NCI-H82 treated with DMSO at 0.1 percent for 48 hours (cell line): Measurements from ENCODE around the gene MINDY4.

Experiments used
- DNase-seq: peaks from one replicate; lab custom pipeline; 2025; ENCODE audit not compliant: unreplicated experiment; lab: John Stamatoyannopoulos, UW

MINDY4 gene

GRCh38 chr7:30851651-30852307, 80.6 kb downstream of the MINDY4 start:
- no peak for DNase-seq

GRCh38 chr7:30852308-30852684, 81.1 kb downstream of the MINDY4 start:
- no peak for DNase-seq

- no peak for DNase-seq
Observed at GRCh38 chr7:30852744-30853288, 81.6 kb downstream of the MINDY4 start.

DNA sequence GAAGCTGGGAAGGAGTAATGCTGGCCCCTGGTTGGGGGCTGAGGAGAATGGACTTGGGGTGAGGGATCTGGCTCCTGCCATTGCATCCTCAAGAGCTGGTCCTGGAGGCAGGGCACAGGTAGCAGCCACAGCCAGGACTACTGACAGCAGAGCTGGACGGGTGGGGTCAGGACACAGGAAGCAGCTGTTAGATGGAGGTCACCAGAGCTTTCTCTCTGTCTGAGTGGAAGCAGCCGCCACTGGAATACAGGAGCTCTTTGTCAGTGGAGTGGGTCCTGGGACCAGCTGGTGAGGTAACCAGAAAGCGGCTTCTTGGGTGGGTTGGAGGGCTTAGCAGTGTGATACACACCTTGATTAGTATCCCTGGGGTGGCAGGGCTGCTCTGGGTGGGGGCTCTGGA, 82.4 kb downstream of the MINDY4 start:
- no peak for DNase-seq

DNA sequence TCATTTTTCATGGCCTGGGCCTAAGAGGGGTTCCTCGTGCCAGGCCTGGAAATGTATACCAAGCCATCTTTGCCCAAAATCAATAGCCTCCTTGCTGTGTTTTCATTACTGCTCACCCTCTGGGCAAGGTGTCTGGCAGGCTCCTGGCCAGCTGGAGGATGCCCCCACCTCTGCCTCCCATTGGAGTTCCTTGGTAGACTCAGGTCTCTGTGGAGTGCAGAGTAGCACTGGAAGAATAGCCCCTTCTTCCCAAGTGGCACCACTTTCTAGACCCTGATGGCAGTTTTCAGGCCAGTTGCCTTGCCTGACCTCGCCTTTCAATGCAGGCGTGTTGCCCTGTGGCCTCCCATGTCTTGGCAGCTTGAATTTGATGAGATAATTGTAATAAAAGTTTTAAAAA, 84.7 kb downstream of the MINDY4 start:
- DNase-seq = no peak

- no peak for DNase-seq
Observed at GRCh38 chr7:30858576-30858975, 87.4 kb downstream of the MINDY4 start.

DNA sequence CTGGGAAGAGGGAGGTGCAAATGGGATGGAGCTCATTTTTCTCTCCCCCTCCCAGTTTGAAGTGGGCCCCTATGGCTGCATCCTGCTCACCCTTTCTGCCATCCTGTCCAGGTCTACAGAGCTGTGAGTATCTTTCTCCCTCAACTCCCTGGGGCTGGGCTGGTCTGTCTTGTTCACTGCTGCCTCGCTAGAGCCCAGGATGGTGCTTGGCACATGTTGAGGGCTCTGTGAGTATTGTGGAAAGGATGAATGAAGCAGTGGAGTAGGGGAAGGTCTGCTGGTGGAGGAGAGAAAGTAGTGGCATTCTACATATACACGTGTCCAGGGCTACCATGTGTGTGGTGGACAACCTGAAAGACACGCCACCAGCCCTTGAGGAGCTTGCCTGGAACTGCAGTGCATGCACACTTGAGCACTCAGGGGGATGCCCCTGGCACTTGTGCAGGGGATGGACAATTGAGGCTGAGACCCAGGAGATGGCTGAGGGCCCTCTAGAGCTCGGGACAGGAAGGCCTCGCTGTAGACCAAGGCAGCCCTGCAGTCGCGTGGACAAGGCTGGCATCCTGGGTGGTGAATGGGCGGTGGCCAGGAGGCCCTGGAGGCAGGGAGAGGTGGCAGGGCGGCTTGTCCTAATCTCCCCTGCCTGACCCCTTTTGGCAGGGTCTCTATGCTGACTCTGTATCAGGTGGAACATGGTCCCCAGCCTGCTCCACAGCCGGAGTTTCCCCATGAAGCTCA, 88.2 kb downstream of the MINDY4 start:
- no peak for DNase-seq

- no peak for DNase-seq
Observed at GRCh38 chr7:30859940-30860496, 88.8 kb downstream of the MINDY4 start.

DNA sequence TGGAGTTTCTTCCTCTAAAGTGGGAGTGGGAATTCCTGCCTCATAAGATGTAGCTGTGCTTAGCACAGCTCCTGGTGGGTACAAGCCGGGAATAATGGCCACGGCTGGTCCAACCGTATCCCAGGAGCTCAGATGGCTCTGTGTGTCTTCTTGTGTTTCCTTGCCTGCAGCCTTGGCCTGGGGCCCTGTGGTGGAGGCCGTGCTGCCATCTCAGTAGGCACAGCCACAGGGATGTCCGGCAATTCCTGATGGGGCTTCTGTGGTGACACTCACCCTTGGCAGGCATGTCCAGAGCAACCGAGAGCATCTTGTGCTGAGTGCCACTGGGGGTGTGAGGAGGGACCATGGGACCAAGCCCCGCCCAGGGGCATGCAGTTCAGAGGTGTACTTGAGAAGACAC, 90.4 kb downstream of the MINDY4 start:
- no peak for DNase-seq

- DNase-seq = no peak
Observed at GRCh38 chr7:30862995-30863705, 91.9 kb downstream of the MINDY4 start.

GRCh38 chr7:30863706-30864035, 92.5 kb downstream of the MINDY4 start:
- no peak for DNase-seq

- DNase-seq = no peak
Observed at GRCh38 chr7:30864101-30864500, 92.9 kb downstream of the MINDY4 start.

GRCh38 chr7:30865076-30865475, 93.9 kb downstream of the MINDY4 start:
- no peak for DNase-seq

DNA sequence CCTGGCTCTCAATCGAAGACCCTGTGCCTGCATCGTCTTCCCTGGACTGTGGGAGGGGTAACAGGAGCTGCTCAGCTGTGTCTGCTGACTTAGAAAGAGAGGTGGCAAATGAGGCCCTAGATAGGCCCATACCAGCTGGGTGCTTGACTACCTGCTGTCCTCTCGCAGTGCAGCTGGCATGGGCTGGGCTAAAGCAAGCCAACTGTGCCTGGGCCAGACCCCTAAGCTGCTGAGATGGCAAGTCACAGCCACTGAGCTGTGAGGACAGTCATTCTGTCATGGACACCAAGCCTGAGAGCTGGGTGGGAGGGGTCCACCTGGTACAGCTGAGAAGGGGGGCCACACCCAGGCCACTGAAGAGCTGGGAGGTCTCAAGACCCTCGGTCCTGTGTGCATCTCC, 94.6 kb downstream of the MINDY4 start:
- DNase-seq = no peak

DNA sequence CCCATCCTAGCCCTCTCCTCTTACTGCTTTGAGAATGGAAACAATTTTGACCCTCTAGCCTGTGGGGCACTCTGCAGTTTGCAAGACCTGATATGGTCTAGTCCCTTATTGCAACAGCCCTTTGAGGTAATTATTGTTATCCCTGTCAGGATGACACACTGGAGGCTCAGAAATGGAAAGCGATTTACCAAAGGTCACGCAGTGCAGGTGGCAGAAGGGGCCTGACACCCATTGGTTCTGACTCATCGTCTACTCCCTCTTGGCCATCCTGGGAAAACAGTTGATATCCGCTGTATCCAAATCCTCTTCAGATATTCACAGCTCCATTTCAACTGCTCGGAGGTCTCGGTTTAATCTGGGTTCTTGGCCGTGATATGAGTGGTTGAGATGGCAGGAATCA, 95.7 kb downstream of the MINDY4 start:
- DNase-seq = no peak

GRCh38 chr7:30867483-30867882, 96.3 kb downstream of the MINDY4 start:
- no peak for DNase-seq

GRCh38 chr7:30869794-30870611, 98.8 kb downstream of the MINDY4 start:
- no peak for DNase-seq

DNA sequence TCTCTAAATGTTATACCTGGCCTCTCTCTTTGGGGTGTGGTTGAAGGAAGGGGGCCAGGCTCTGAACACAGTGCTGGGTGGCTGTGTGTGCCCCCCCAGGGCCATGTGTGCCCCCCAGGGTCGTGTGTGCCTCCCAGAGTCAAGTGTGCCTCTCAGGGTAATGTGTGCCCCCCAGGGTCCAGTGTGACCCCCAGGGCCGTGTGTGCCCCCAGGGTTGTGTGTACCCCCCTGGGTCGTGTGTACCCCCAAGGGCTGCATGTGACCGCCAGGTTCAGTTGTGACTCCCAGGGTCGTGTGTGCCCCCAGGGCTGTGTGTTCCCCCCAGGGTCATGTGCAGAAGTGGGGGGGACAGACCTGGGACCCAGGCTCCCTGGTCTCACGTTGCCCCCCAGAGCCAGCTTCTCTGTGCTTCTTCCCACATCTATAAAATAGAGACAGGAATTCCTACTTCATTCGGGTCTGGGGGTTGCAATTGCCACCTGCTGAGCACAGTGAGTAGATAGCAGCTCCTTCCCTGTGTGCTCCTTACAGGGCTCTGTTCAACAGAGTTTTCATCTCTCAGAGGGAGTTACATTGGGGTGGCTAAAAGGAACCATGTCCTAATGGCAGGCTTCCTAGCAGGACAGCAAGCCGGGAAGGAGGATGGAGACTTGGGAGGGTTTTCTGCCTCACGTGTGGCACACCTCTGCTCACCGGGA, 99.8 kb downstream of the MINDY4 start:
- DNase-seq = no peak

DNA sequence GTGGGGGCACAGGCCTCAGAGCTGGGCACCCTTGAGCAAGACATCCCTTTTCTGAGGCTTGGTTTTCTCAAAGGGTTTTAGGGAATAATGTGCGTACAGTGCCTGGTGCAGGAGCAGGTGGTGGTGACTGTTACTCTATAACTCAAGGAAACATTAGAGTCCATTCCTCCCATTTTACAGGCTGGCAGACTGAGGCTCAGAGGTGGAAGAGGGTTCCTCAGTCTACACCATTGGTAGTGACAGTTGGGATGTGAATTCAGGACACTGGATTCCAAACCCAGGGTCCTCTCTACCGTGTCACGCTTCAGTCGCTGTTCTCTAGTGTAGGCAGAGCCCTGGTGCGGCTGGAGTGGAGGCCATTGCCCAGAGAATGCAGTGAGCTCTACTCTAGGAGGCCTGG, 100.4 kb downstream of the MINDY4 start:
- DNase-seq = no peak

- DNase-seq = no peak
Observed at GRCh38 chr7:30873207-30873606, 102.0 kb downstream of the MINDY4 start.
